NCI-H526 (cell line): Measurements from ENCODE around the gene IFI27L2.

Source experiments
- DNase-seq, 2 experiments: peaks; one replicate each; lab custom pipeline; 2025; lab: John Stamatoyannopoulos, UW

IFI27L2 gene

DNA sequence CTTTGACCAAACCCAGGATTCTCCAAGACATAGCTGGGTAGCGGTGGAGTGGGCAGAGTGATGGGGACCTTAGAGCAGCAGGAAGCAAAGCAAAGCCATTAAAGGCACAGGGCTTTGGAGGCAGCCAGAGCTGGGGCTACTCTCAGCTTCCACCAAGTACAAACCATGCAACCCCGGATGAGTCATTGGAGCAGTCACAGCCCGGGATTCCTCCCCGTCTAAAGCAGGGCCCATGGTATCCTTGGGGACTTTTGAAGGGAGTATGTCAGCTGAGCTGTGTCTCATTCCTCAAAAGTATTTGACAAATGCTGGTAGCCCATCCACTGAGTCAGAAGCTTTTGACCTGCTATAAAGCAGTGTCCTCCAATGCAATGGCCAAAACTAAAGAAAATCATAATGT, 28.6 kb downstream of the IFI27L2 start:
- no peak for DNase-seq

DNA sequence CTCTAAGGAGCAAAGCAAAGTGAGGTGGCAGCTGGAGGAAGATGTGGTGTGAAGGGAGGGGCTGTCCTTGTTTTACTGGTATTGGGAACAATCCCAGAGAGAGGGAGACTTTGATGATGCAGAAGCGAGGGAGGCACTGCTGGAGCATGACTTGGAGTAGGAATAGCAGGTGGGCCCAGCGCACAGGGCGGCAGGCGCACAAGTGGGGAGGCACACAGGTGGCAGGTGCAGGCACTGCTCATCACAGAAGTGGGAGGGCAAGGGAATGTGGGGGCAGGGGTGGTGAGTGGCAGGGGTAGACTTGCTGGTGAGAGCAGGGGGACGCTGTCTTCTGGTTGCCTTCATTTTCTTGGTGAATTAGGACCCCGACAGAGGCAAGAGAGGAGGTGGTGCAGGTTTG, 30.4 kb downstream of the IFI27L2 start:
- DNase-seq, result no peak

DNA sequence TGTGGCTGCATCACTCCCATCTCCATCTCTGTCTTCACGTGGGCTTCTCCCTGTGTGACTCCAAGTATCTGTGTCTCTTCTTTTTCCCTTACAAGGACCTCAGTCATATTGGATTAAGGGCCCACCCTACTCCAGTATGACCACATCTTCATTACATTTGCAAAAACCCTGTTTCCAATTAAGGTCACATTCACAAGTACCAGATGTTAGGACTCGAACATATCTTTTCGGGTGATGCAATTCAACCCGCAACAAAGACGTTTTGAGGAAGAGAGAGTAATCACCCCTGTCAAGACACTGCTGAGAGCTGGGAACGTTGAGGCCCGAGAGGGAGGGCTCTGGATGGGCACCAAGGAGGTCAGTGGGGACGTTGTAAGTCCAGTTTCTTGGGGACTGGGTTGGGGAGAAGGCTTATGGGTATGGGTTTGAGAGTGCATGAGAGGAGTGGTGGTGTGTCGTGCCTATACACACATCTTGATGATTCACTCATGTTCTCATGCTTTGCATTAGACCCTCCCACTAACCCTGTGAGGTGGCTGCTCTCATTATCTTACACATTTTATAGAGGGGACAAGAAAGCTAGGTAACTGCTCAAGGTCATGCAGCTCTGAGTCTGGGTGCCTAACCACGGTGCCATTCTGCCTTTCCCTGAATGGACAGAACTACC, 30.9 kb downstream of the IFI27L2 start:
- DNase-seq, result no peak

DNA sequence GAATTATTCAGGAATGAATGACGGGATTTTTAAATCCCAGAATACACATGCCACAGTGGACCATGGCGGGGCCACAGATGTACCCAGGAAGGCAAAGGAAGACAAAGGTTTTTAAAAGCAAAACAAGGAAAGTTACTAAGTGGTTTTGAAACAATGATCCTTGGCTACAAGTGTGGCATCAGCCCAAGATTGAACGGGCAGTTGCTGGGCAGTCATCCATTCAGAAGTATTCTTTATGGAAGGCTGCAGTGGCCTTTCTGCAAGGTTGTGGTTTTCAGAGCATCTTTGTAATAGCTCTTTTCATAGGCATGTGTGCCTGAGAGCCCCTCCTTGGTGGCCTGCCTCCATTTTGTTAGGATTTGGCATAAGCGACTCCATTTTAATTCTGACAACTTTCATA, 32.3 kb downstream of the IFI27L2 start:
- no peak for DNase-seq

DNA sequence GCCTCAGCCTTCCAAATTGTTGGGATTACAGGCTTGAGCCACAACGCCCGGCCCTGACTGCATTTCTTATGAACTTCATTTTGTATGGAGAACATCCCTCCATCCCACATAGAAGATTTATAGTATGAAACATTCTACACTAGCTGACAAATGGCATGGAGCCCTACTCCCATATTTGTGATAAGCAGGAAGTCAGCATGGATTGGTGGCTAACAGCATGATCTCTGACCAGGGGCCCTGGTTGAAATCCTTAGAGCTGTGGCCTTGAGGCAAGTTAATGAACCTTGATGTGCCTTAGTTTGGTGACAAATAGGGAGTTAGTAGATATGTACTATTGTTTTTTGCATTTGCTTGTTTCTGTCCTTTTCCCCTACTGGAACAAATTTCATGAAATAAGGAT, 36.0 kb downstream of the IFI27L2 start:
- no peak for DNase-seq

DNA sequence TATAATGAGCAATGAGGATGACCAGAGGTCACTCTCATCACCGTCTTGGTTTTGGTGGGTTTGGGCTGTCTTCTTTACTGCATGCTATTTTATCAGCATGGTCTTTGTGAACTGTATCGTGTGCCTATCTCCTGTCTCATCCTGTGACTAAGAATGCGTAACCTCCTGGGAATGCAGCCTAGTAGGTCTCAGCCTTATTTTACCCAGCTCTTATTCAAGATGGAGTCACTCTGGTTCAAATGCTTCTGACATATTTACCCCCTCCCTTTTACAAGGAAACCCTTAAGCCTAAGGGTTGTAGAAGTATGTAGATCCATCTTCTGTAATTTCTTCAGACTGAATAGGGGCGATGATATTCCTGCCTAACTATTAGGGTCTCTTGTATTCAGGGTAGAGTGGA, 39.9 kb downstream of the IFI27L2 start:
- no peak for DNase-seq

DNA sequence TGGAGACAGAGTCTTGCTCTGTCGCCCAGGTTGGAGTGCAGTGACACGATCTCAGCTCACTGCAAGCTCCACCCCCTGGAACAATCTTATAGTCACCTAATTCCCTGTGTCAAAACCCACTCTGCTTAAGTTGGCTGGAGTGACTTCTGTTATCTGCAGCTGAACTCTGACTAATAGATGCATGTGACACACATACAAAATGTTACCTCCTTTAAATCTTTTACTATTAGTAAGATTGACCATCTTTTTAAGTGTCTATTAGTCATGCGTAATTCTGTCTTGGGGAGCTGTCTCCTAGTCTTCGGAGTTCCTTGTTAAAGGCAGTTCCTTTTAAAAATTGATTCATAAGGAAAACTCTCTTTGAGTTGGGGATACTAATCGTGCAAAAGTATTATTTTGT, 40.9 kb downstream of the IFI27L2 start:
- DNase-seq, result no peak

DNA sequence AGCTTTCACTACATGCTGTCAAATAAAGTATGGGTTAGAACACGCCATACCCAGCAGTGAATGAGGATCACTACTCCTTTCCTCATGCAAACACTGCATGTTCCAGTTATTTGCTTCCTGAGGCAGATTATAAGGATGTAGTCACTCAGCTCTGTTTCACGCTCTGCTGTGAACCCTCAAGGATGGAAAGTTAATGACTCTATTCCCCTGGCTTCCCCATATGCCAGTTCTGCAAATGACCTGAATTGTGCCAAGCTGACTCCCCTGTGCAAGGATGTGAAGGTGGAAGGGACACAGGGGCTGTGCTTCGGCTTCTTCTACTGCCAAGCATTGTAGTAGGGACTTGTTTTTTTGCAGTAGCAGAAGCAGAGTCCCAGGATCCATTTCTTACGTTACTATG, 41.5 kb downstream of the IFI27L2 start:
- DNase-seq, result no peak

DNA sequence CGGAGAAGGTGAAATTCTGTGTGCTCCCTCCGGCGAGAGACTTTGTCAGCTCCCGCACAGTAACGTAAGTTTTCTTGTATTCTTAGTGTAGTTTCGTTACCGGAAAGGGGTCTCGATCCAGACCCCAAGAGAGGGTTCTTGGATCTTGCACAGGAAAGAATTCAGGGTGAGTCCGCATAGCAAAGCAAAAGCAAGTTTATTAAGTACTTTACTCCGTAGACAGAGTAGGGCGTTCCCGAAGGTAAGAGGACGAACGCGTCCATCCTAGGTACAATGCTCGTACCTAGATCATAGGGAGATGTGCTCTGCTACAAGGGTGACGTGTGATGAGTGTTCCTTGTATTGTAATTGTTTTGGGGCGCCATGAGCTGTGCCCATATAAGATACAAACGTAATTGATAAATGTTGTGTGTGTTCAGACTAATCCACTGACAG, 48.0 kb downstream of the IFI27L2 start:
- DNase-seq, result peak in 1 of 2 experiments; percentile 42

DNA sequence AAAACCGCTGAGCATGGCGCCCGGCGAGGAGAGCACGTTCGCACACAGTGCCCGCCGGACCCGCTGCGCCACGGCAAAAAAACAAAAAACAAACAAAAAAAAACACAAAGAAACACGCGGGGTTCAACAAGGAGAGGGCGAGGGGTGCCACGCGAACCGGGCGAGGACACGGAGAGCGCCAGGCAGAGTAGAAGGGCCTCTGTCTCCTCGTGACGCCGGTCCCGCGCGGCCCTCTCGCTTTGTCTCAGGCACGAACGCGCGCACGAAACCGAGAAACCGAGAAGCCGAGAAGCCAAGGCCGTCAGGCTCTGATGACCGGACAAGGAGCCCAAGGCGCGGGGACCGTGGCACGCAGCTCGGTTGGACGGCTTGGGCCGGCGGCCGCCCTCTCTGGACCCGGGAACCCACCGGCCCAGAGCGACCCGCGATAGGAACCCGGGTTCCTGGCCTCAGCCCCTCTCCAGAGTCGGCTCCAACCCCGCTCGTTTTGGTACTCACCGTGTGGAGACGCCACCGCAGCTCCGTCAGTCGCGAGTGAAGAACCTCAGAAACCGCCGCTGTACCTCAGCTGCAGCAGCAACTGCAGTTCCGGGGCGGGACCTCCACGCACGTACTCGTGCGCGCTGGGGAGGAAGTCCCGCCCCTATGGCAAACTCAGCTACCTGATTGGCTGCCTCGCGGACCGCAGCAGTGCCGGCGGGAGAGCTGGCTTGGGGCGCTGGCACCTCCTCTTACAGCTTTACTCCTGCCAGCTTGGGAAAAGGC, 48.6 kb downstream of the IFI27L2 start, which contains the start of the genes DDX24 and IFI27L1:
Gene DDX24 (minus strand): TSS at position 582 of the 765 bp plus-strand sequence. CDS start 1,460 bp downstream, outside the sequence.
Gene IFI27L1 (plus strand): TSS at position 690 of the 765 bp plus-strand sequence. CDS start 15,628 bp downstream, outside the sequence.
- peak; percentile 78 to 96 for DNase-seq

DNA sequence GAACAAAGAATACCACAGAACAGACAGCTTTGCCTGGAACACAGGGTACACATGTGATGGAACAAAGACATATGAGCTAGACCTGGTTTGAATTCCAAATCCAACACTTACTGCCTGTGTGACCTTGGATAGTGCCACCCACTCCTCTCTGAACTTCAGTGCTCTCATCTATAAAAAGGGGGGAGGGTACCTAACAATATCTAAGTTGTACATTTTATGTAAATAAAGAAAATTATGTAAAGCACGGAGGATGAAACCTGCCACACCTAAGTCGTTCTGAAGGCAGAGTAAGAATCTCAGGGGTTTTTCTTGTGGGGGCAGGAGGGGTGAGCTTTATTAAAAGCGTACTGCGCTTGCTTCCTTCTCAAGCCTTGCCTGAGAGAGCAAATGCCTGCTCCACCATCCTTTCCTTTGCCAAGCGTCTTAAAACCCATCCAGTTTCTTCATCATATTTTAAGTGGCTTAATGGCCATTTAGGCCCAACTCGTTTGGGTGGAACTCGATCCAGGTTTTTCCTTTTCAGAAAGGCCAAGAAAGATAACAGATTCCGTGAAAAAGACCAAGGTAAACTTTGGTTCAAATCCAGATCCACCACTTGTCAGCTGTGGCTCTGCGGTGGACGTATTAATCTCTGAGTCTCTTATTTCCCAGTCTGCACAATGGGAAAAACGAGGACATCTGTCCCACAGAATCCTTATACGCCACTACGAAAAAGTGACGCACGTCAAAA, 49.3 kb downstream of the IFI27L2 start:
- DNase-seq, result peak in 1 of 2 experiments; percentile 30

DNA sequence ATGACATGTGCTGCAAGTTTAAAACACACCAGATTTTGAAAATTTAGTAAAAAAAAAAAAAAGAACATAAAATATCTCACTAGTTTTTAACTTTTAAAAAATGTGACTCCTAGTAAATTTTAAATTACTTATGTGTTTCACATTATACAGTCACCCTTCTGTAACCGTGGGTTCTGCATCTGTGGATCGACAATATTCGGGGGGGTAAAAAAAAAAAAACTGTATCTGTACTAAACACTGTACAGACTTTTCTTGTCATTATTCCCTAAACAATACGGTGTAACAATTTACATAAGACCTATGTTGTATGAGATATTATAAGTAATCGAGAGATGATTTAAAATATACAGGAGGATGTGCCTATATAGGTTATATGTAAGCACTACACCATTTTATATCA, 51.6 kb downstream of the IFI27L2 start:
- DNase-seq, result no peak
